ENCODE results near the gene HIVEP2.

GRCh38 chr6:142725024-142725770, 219.8 kb downstream of the HIVEP2 start:
- no peak for TF ChIP-seq POLR2AphosphoS5 (IDR thresholded peaks at IDR 0.05; ENCODE audit: low read depth, low read length)
- no peak for TF ChIP-seq POLR2A (IDR thresholded peaks at IDR 0.05; ENCODE audit: low read depth, low read length)
- TF ChIP-seq TAF1 (IDR thresholded peaks at IDR 0.05; ENCODE audit: low read depth, low read length): no peak
- TF ChIP-seq POU2F2 (IDR thresholded peaks at IDR 0.05; ENCODE audit: low read depth, low read length): no peak

Data from GM12891 (cell line).